ENCODE measurements around the gene PPFIBP2. TPM values are rescaled to one million over a fixed set of nuclear protein-coding genes. Genes with fewer than 3 reads are reported as not detected.
A peak's percentile ranks its signal among the peaks of the same experiment; 100 is the strongest.

The PPFIBP2 gene
- total RNA-seq, 1 donor from 2014 or later = 112 TPM

GRCh38 chr11:7532405-7533145 is 18.8 kb downstream of the PPFIBP2 start:
- Mint-ChIP-seq H3K27me3 (no peaks in the 10 kb centered on the region), H3K27ac (no peak overlapping the region), H3K36me3 (ENCODE audit: low read depth) (peaks cover 24% of the 10 kb centered on the region), H3K4me3 (no peak overlapping the region), H3K9me3 (no peaks in the 10 kb centered on the region), H3K4me1 (peaks cover 85% of the 10 kb centered on the region)
- DNase-seq = no peak
- intact Hi-C loops (cut with micrococcal nuclease) = loop anchor here (1.0 kb wide), 2 partner anchors 11 to 19 kb away; partner anchors contain the start of gene PPFIBP2
- no peak for ATAC-seq (ENCODE audit: low read depth)
- CTCF ChIA-PET = interaction anchor here (1.4 to 1.8 kb wide), 2 partner anchors 11 kb away, joined by 3 to 5 read pairs; no protein-coding TSS in a partner anchor
- TF ChIP-seq CTCF (IDR thresholded peaks at IDR 0.05) = no peak
- POLR2A ChIA-PET = interaction anchor here (0.6 to 3.1 kb wide), 4 partner anchors 11 to 19 kb away, joined by 6 to 32 read pairs (median 16); partner anchors contain the start of gene PPFIBP2

GRCh38 chr11:7533199-7534041 is 19.6 kb downstream of the PPFIBP2 start:
- no peak for DNase-seq
- no peak for TF ChIP-seq CTCF (IDR thresholded peaks at IDR 0.05)
- peak overlapping the region; percentile 16 for H3K27ac Mint-ChIP-seq
- ChIA-PET CTCF (interaction anchor here (1.2 to 1.4 kb wide), 3 partner anchors 8 to 20 kb away, joined by 3 to 5 read pairs (median 4); partner anchors contain the start of gene PPFIBP2), POLR2A (interaction anchor here (0.9 to 3.1 kb wide), 4 partner anchors 12 to 22 kb away, joined by 3 to 32 read pairs (median 10); partner anchors contain the start of gene PPFIBP2)
- peak overlapping the region; percentile 62 for H3K4me3 Mint-ChIP-seq
- ATAC-seq (ENCODE audit: low read depth) = peak; percentile 58
- peaks cover 84% of the 10 kb centered on the region for H3K4me1 Mint-ChIP-seq
- H3K9me3 Mint-ChIP-seq = no peaks in the 10 kb centered on the region
- peaks cover 27% of the 10 kb centered on the region for H3K36me3 Mint-ChIP-seq (ENCODE audit: low read depth)
- intact Hi-C loops (cut with micrococcal nuclease) = loop anchor here (1.0 to 2.0 kb wide), 3 partner anchors 10 to 20 kb away; partner anchors contain the start of gene PPFIBP2
- no peaks in the 10 kb centered on the region for H3K27me3 Mint-ChIP-seq

- ATAC-seq (ENCODE audit: low read depth) = peak; percentile 8
- intact Hi-C loops (cut with micrococcal nuclease) = loop anchor here (2.0 kb wide), 1 partner anchor 13 kb away; no protein-coding TSS in a partner anchor
- POLR2A ChIA-PET = interaction anchor here (0.9 to 3.1 kb wide), 4 partner anchors 12 to 22 kb away, joined by 3 to 32 read pairs (median 10); partner anchors contain the start of gene PPFIBP2
Observed at GRCh38 chr11:7534042-7534378, 20.2 kb downstream of the PPFIBP2 start.

GRCh38 chr11:7536100-7536499 is 22.3 kb downstream of the PPFIBP2 start:
- Mint-ChIP-seq H3K9me3 (no peaks in the 10 kb centered on the region), H3K4me3 (no peak overlapping the region), H3K27me3 (no peaks in the 10 kb centered on the region), H3K4me1 (peaks cover 67% of the 10 kb centered on the region), H3K27ac (no peak overlapping the region), H3K36me3 (ENCODE audit: low read depth) (peaks cover 28% of the 10 kb centered on the region)
- no peak for TF ChIP-seq CTCF (IDR thresholded peaks at IDR 0.05)
- ATAC-seq (ENCODE audit: low read depth) (no peak), DNase-seq (no peak)
- ChIA-PET POLR2A (interaction anchor here (3.1 kb wide), 1 partner anchor 14 kb away, joined by 32 read pairs; no protein-coding TSS in a partner anchor), CTCF (interaction anchor here (1.1 kb wide), 2 partner anchors 15 to 23 kb away, joined by 3 to 5 read pairs; partner anchors contain the start of gene PPFIBP2)
- intact Hi-C loops (cut with micrococcal nuclease) = no loop called here

More at GRCh38 chr11:7534042-7534378, 20.2 kb downstream of the PPFIBP2 start:
- CTCF ChIA-PET = interaction anchor here (1.2 to 1.4 kb wide), 3 partner anchors 9 to 21 kb away, joined by 3 to 5 read pairs (median 4); partner anchors contain the start of gene PPFIBP2
- H3K9me3 Mint-ChIP-seq = no peaks in the 10 kb centered on the region
- H3K27me3 Mint-ChIP-seq = no peaks in the 10 kb centered on the region
- peak overlapping the region; percentile 62 for H3K4me3 Mint-ChIP-seq
- no peak for TF ChIP-seq CTCF (IDR thresholded peaks at IDR 0.05)
- H3K4me1 Mint-ChIP-seq = peaks cover 79% of the 10 kb centered on the region
- peaks cover 25% of the 10 kb centered on the region for H3K36me3 Mint-ChIP-seq (ENCODE audit: low read depth)
- DNase-seq = no peak
- H3K27ac Mint-ChIP-seq = peak overlapping the region; percentile 16

Data from activated B cell treated with CpG ODN at 0.5 μM for 24 hours (primary cell).